Measurements from ENCODE around the gene PHYKPL.

GRCh38 chr5:178238711-178239592 lies 6.3 kb upstream of the PHYKPL start:
- no peak for TF ChIP-seq CTCF (IDR thresholded peaks at IDR 0.05)
- no peak for TF ChIP-seq POLR2A (IDR thresholded peaks at IDR 0.05)

Data from prostate gland (tissue), 2 donors.